OCI-LY1 (cell line): ENCODE results near the gene TNRC6A.

ENCODE experiments used
- H2AFZ ChIP-seq: fragments of 200-600 bp; sonication (generic), shearing (Covaris generic); 2 replicates; pipeline ENCODE4 v1.6.0; 2014; ENCODE audit warnings: antibody characterized with exemption, mild to moderate bottlenecking, low read length
- H3F3A ChIP-seq: fragments of 200-600 bp; sonication (generic), shearing (Covaris generic); 2 replicates; pipeline ENCODE4 v1.6.0; 2014; ENCODE audit warnings: mild to moderate bottlenecking, antibody characterized with exemption, low read length, moderate library complexity; ENCODE audit not compliant: insufficient read depth
- H3K27ac ChIP-seq: fragments of 200-600 bp; sonication (generic); 2 replicates; pipeline ENCODE4 v1.5.1; 2014; ENCODE audit warnings: low read length, mixed run types, mild to moderate bottlenecking, low read depth; ENCODE audit not compliant: poor library complexity, severe bottlenecking
- H3K27me3 ChIP-seq: fragments of 200-600 bp; sonication (generic); 2 replicates; pipeline ENCODE4 v1.6.0; 2014; ENCODE audit warnings: antibody characterized with exemption, mild to moderate bottlenecking, low read length, moderate library complexity; ENCODE audit not compliant: insufficient read depth
- H3K36me3 ChIP-seq: fragments of 200-600 bp; sonication (generic); 2 replicates; pipeline ENCODE4 v1.6.1; 2014; ENCODE audit warnings: mild to moderate bottlenecking, antibody characterized with exemption, low read length, moderate library complexity, mixed read lengths; ENCODE audit not compliant: insufficient read depth
- H3K4me1 ChIP-seq: fragments of 200-600 bp; sonication (generic); 2 replicates; pipeline ENCODE4 v1.5.1; 2014; ENCODE audit warnings: mild to moderate bottlenecking, low read length, moderate library complexity; ENCODE audit not compliant: insufficient read depth, severe bottlenecking
- H3K4me2 ChIP-seq: fragments of 200-600 bp; sonication (generic), shearing (Covaris generic); 2 replicates; pipeline ENCODE4 v1.6.1; 2014; ENCODE audit warnings: low read length
- H3K4me3 ChIP-seq: fragments of 200-600 bp; sonication (generic); 2 replicates; pipeline ENCODE4 v1.5.1; 2014; ENCODE audit warnings: low read length, low read depth, mild to moderate bottlenecking, mixed read lengths; ENCODE audit not compliant: poor library complexity, severe bottlenecking
- H3K79me2 ChIP-seq: fragments of 200-600 bp; shearing (Covaris generic); 2 replicates; pipeline ENCODE4 v1.6.1; 2016; ENCODE audit warnings: mixed run types, low read length, mixed read lengths; ENCODE audit not compliant: insufficient read depth
- H3K9ac ChIP-seq: fragments of 200-600 bp; sonication (generic), shearing (Covaris generic); 2 replicates; pipeline ENCODE4 v1.6.1; 2014; ENCODE audit warnings: mild to moderate bottlenecking, low read length, mixed read lengths
- H3K9me2 ChIP-seq: fragments of 200-600 bp; sonication (generic), shearing (Covaris generic); 2 replicates; pipeline ENCODE4 v1.6.1; 2014; ENCODE audit warnings: low read depth, mild to moderate bottlenecking, low read length, mixed read lengths
- H3K9me3 ChIP-seq: fragments of 200-600 bp; shearing (Covaris generic); 2 replicates; pipeline ENCODE4 v1.6.1; 2014; ENCODE audit warnings: low read length, mixed read lengths
- H4K20me1 ChIP-seq: fragments of 200-600 bp; sonication (generic), shearing (Covaris generic); 2 replicates; pipeline ENCODE4 v1.6.0; 2016; ENCODE audit warnings: mild to moderate bottlenecking, low read length; ENCODE audit not compliant: insufficient read depth
- CTCF ChIP-seq: fragments of 200-600 bp; sonication (generic), shearing (Covaris generic); IDR thresholded peaks from 2 replicates; pipeline ENCODE4 v1.5.1; 2017; ENCODE audit warnings: mild to moderate bottlenecking, antibody characterized with exemption, low read length, moderate library complexity, mixed read lengths
- EZH2 ChIP-seq: fragments of 200-600 bp; sonication (generic), shearing (Covaris generic); IDR thresholded peaks from 2 replicates; pipeline ENCODE4 v1.8.0; 2017; ENCODE audit warnings: borderline replicate concordance, mixed run types, mild to moderate bottlenecking, antibody characterized with exemption, low read length, moderate library complexity, mixed read lengths

TNRC6A gene

GRCh38 chr16:24869033-24869432 is 139.6 kb downstream of the TNRC6A start:
- Histone ChIP-seq H2AFZ (no peak overlapping the region), H3K79me2 (no peaks in the 10 kb centered on the region), H3K36me3 (no peaks in the 10 kb centered on the region), H3K9ac (no peak overlapping the region), H3F3A (no peaks in the 10 kb centered on the region), H3K27ac (no peak overlapping the region), H3K4me3 (no peak overlapping the region), H3K4me2 (no peak overlapping the region), H3K9me3 (peaks cover 4% of the 10 kb centered on the region; the same call in 1 of the 2 replicates), H3K9me2 (no peaks in the 10 kb centered on the region; the same call in 1 of the 2 replicates), H3K27me3 (no peaks in the 10 kb centered on the region), H4K20me1 (no peaks in the 10 kb centered on the region), H3K4me1 (no peaks in the 10 kb centered on the region)
- TF ChIP-seq EZH2 (no peak), CTCF (no peak)

- Histone ChIP-seq H3K27ac (no peak overlapping the region), H3K27me3 (no peaks in the 10 kb centered on the region), H3K9ac (no peak overlapping the region), H3K4me2 (no peak overlapping the region), H3F3A (no peaks in the 10 kb centered on the region), H3K4me3 (no peak overlapping the region), H3K36me3 (no peaks in the 10 kb centered on the region), H3K9me2 (no peaks in the 10 kb centered on the region), H2AFZ (no peak overlapping the region), H4K20me1 (no peaks in the 10 kb centered on the region), H3K79me2 (no peaks in the 10 kb centered on the region), H3K4me1 (no peaks in the 10 kb centered on the region), H3K9me3 (no peaks in the 10 kb centered on the region)
- no peak for TF ChIP-seq CTCF
- no peak for TF ChIP-seq EZH2
Measured at GRCh38 chr16:24871891-24872290, 142.4 kb downstream of the TNRC6A start.

GRCh38 chr16:24873028-24873427 is 143.6 kb downstream of the TNRC6A start:
- no peaks in the 10 kb centered on the region for H3F3A ChIP-seq
- H3K27me3 ChIP-seq = no peaks in the 10 kb centered on the region
- no peaks in the 10 kb centered on the region for H3K4me1 ChIP-seq
- H3K4me3 ChIP-seq = no peak overlapping the region
- no peak overlapping the region for H3K27ac ChIP-seq
- no peak overlapping the region for H2AFZ ChIP-seq
- H3K9me3 ChIP-seq = no peaks in the 10 kb centered on the region
- no peaks in the 10 kb centered on the region for H3K79me2 ChIP-seq
- H3K9ac ChIP-seq = no peak overlapping the region
- H3K4me2 ChIP-seq = no peak overlapping the region
- H4K20me1 ChIP-seq = no peaks in the 10 kb centered on the region
- H3K36me3 ChIP-seq = no peaks in the 10 kb centered on the region
- TF ChIP-seq CTCF (no peak), EZH2 (no peak)
- H3K9me2 ChIP-seq = no peaks in the 10 kb centered on the region
